Body of pancreas (tissue), 4 donors: Measurements from ENCODE around the gene PIP5KL1. TPM values are rescaled to one million over a fixed set of nuclear protein-coding genes. Genes with fewer than 3 reads are reported as not detected.
A peak's percentile ranks its signal among the peaks of the same experiment; 100 is the strongest.

Experiments
- ATAC-seq: fragments of 150-250 bp; one replicate; pipeline ENCODE4 v1.9.1; 2016
- DNase-seq, 4 donors: peaks; one replicate each; pipeline ENCODE4 v3.0.0-alpha.2; 2019
- H3K27ac ChIP-seq, 4 donors: fragments of 200-600 bp; sonication (generic); 1 replicate in 3 of 4; 2 replicates in 1 of 4; pipeline versions ENCODE4 v1.5.1 to v1.6.1; 2016 to 2019; ENCODE audit warnings: mild to moderate bottlenecking in 1 of 4, mixed read lengths in 1 of 4, moderate library complexity in 1 of 4
- H3K27me3 ChIP-seq, 2 donors: fragments of 200-600 bp; sonication (generic); one replicate each; pipeline ENCODE4 v1.6.0; 2016; ENCODE audit warnings: mild to moderate bottlenecking in 1 of 2
- H3K36me3 ChIP-seq, 2 donors: fragments of 200-600 bp; sonication (generic); replicated peaks in 1 of 2; 2 replicates each; pipeline ENCODE4 v1.5.1; 2016; ENCODE audit warnings: low read depth in 2 of 2; ENCODE audit not compliant: insufficient read depth in 1 of 2
- H3K4me1 ChIP-seq: fragments of 200-600 bp; sonication (generic); one replicate; pipeline ENCODE4 v1.6.0; 2016
- H3K4me3 ChIP-seq, 2 donors: fragments of 200-600 bp; sonication (generic); 1 replicate in 1 of 2; 2 replicates in 1 of 2; pipeline ENCODE4 v1.5.1; 2016 to 2019
- H3K9me3 ChIP-seq, 3 donors: fragments of 200-600 bp; sonication (generic); 1 replicate in 2 of 3; 2 replicates in 1 of 3; pipeline ENCODE4 v1.5.1; 2016
- POLR2A ChIP-seq, 3 donors: fragments of 450-650 bp; IDR thresholded peaks; one replicate each; pipeline ENCODE4 v1.6.1; 2016; ENCODE audit warnings: antibody characterized with exemption in 3 of 3, mild to moderate bottlenecking in 2 of 3
- WGBS, 2 donors: methylation state at CpG; one replicate each; pipeline ENCODE4 v1.1.5; 2017; 5-methylcytosine and 5-hydroxymethylcytosine counted together
- intact Hi-C: fragments of 100-400 bp; cut with DNase I; formaldehyde crosslinking; loops from one replicate; pipeline ENCODE4 v1.15.1; 2023
- total RNA-seq, 2 donors: library from RNA; depleted of rRNA; stranded (reverse); fragments of >200 nt; gene quantifications; one replicate each; pipeline ENCODE4 v1.1.0, GENCODE V29; 2016
- TF ChIP-seq, protein P1 (sequence below), 7 experiments: fragments of 450-650 bp in 4 of 7; fragments of 200-600 bp in 3 of 7; sonication (generic) in 3 of 7; IDR thresholded peaks; one replicate each; pipeline ENCODE4 v1.5.1; 2016 to 2019; ENCODE audit warnings: antibody characterized with exemption in 7 of 7

PIP5KL1 gene
- total RNA-seq, 2 donors from 2014 or later = 1.3 to 2.6 TPM

DNA sequence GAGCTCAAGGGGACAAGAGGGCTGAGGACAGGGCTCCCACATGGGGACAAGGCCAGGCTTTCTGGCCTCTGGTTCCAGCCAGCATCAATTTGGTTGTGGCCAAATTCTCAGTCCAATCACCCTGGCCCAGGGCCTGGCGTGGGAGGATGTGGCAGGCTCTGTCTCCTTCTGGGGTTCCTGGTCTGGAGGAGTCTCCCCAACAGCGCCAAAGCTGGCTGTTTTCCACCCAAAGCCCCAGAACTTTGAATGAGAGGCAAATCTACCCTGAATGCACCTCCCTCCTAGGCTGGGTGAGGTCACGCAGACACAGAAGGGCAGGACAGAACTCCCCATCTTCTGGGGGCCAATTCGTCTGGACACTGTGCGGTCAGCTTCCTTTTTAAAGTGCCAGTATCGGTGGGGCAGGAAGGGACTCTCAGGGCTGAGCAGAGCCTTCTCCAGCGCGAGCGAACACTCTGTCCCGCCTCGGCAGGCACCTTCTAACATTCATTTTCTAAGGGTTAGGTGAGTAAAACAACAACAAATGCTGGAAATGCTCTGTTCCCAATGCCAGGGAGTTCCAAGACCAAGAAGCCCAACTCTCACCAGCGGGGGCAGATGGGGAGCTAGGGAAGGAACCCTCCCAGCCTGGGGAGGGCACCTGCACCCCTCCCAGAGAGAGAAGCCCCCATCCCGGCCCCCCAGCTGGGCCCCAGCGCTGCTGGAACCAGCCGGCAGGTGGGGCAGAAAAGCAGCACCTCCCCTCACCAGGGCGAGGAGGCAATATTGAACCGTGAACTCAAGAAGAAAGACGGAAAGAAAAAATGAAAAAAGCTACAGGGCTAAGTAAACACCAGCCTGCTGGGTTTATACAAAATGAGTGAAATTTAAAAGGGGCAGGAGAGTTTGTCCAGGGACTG lies 10.7 kb upstream of the PIP5KL1 start:
- Histone ChIP-seq H3K27ac (no peak overlapping the region), H3K4me3 (no peak overlapping the region), H3K4me1 (peaks cover 17% of the 10 kb centered on the region), H3K27me3 (no peaks in the 10 kb centered on the region), H3K36me3 (peaks cover 0 to 7% of the 10 kb centered on the region in 2 donors), H3K9me3 (no peaks in the 10 kb centered on the region)
- TF ChIP-seq, protein P1, sequence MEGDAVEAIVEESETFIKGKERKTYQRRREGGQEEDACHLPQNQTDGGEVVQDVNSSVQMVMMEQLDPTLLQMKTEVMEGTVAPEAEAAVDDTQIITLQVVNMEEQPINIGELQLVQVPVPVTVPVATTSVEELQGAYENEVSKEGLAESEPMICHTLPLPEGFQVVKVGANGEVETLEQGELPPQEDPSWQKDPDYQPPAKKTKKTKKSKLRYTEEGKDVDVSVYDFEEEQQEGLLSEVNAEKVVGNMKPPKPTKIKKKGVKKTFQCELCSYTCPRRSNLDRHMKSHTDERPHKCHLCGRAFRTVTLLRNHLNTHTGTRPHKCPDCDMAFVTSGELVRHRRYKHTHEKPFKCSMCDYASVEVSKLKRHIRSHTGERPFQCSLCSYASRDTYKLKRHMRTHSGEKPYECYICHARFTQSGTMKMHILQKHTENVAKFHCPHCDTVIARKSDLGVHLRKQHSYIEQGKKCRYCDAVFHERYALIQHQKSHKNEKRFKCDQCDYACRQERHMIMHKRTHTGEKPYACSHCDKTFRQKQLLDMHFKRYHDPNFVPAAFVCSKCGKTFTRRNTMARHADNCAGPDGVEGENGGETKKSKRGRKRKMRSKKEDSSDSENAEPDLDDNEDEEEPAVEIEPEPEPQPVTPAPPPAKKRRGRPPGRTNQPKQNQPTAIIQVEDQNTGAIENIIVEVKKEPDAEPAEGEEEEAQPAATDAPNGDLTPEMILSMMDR (IDR thresholded peaks at IDR 0.05) = no peak
- no peak for TF ChIP-seq POLR2A (IDR thresholded peaks at IDR 0.05)
- ATAC-seq (no peak), DNase-seq (no peak)
- intact Hi-C loops = loop anchor here (10.0 kb wide), 1 partner anchor 183 kb away; the partner anchor contains the start of gene PTGES2
- 82 to 89% methylated on average over 17 of the region's 18 CpGs for WGBS, 2 donors

DNA sequence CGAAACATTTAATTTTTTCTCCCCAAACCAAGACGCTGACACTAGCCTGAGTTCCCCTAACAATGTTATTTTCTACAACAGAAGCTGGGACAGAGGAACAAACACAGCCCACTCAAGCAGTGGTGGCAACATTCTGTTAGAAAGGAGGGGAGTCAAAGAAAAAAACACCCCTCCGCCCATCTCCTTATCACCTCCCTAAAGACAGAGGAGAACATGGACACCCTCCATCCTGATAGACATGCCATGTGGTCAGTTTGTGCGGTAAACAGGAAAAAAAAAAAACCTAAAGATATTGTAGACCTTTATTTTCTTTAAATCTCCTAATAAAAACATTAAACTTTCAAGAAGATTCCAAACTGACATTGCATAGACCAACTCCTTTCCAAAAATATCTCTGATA lies 10.0 kb upstream of the PIP5KL1 start:
- intact Hi-C loops = loop anchor here (10.0 kb wide), 1 partner anchor 184 kb away; the partner anchor contains the start of gene PTGES2
- Histone ChIP-seq H3K9me3 (no peaks in the 10 kb centered on the region), H3K4me3 (no peak overlapping the region), H3K36me3 (peaks cover 0 to 7% of the 10 kb centered on the region in 2 donors), H3K27me3 (no peaks in the 10 kb centered on the region), H3K4me1 (peaks cover 24% of the 10 kb centered on the region), H3K27ac (no peak overlapping the region)
- WGBS, 2 donors = 88% methylated on average over 4 of the region's 4 CpGs
- no peak for DNase-seq
- ATAC-seq = no peak
- TF ChIP-seq, protein P1 (IDR thresholded peaks at IDR 0.05) = no peak
- no peak for TF ChIP-seq POLR2A (IDR thresholded peaks at IDR 0.05)

DNA sequence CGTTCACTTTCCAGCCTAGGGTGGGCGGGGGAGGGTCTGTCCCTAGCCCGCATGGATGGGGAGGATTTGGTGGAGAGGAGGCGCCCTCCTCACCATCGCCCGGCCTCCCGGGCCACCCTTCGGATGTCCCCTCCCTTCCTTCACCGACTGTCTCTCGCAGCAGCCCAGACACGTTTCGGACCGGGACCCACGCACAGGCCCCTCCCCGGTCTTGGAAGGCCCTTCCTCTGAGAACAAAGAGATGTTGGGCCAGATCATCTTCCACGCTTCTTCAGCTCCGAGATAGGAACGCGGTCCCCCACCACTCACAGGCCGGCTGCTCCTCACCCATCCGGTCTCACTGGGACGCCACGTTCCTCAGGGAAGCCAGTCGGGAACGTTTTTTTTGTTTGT lies 7.7 kb upstream of the PIP5KL1 start:
- intact Hi-C loops = no loop called here
- peak; percentile 4 for ATAC-seq
- Histone ChIP-seq H3K27me3 (no peaks in the 10 kb centered on the region), H3K4me3 (no peak overlapping the region), H3K9me3 (no peaks in the 10 kb centered on the region), H3K27ac (peak overlapping the region in 1 of 4 donors; percentile 49), H3K4me1 (peaks cover 31% of the 10 kb centered on the region), H3K36me3 (no peaks in the 10 kb centered on the region)
- no peak for DNase-seq
- 46 to 62% methylated on average over 25 of the region's 25 CpGs for WGBS, 2 donors
- TF ChIP-seq POLR2A (IDR thresholded peaks at IDR 0.05) = no peak
- TF ChIP-seq, protein P1 (IDR thresholded peaks at IDR 0.05) = no peak

DNA sequence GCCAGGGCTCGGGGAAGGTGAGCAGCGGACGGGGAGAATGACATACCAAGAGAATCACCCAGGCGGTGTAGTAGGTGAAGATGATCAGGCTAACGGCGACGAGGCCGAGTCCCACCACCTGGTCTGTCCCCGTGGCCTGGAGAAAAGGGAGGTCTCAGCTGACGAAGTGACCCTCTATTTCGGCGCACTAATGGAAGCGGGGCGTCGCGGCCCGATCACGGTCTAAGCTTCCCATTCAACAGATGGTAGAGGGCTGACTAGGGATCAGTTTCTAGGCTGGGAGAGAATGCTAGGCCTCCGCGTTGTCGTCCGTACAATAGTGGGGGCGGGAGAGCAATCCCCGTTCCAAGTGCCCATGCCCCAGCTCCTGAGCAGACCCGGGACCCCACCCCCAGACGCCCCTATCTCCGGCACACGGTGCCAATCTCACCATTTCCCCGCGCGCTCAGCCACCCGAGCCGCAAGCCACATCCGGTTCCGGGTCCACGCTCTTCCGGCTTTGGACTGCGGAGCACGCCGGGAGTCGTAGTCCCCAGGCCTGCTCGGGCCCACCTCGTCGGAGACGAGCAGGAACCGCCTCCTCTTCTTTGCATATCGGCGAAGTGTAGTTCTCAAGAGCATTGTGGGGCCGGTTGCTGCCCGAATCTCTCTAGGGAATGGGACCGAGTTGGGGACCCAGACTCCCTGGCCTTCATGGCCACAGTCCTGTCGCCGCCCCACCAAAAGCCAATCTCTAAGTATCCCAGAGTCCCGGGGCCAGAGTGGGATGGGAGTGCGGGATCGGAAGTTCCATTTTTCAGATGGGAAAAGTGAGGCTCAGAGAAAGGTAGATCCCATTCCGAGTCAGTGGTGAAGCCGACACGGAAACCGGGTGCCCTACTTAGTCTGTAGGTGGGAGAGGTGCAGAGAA lies 7.1 kb upstream of the PIP5KL1 start, which contains the start of gene DPM2:
TSS of gene DPM2 (minus strand) at position 467 of the 910 bp plus-strand sequence. CDS start at position 433, 34 bp downstream.
- Histone ChIP-seq H3K4me1 (peaks cover 31% of the 10 kb centered on the region), H3K4me3 (peak within 1 kb of the TSS; percentile 48 to 68), H3K27me3 (no peaks in the 10 kb centered on the region), H3K9me3 (no peaks in the 10 kb centered on the region), H3K36me3 (no peaks in the 10 kb centered on the region), H3K27ac (peak within 1 kb of the TSS in 3 of 4 donors; percentile 3 to 49 (median 40))
- 5 to 23% methylated on average over 25 to 60 of the region's 60 CpGs for WGBS, 2 donors
- TF ChIP-seq, protein P1 (IDR thresholded peaks at IDR 0.05) = no peak
- peak; percentile 37 to 81 (median 79) for TF ChIP-seq POLR2A (IDR thresholded peaks at IDR 0.05)
- peak; percentile 71 to 78 (median 76) for DNase-seq
- ATAC-seq = peak; percentile 81
- intact Hi-C loops = no loop called here
